GM12801 (cell line): ENCODE results near the gene OR2W1.

Experiments
- TF ChIP-seq, protein P1 (sequence below): IDR thresholded peaks from one replicate; pipeline ENCODE4 v1.5.1; 2011; ENCODE audit warnings: control low read depth; ENCODE audit not compliant: insufficient read length; ENCODE audit errors: extremely low read depth

Gene OR2W1, protein sequence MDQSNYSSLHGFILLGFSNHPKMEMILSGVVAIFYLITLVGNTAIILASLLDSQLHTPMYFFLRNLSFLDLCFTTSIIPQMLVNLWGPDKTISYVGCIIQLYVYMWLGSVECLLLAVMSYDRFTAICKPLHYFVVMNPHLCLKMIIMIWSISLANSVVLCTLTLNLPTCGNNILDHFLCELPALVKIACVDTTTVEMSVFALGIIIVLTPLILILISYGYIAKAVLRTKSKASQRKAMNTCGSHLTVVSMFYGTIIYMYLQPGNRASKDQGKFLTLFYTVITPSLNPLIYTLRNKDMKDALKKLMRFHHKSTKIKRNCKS

DNA sequence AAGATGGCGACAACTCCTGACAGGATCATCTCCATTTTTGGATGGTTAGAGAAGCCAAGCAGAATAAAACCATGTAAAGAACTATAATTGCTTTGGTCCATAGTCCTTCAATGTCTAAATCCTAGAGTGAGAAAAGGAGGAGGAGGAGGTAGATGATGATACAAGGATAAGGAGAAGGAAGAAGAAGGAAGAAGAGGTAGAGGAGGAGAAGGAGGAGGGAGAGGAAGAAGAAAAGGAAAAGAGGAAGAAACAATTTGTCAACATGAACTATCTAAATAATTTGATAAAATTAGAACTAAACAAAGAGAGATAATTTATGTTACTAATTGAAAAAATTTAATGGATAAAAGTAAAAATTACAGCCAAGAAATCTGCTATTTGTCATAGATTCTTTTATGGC is at the start of gene OR2W1:
Gene OR2W1 (minus strand): TSS at position 101 of the 400 bp plus-strand sequence. CDS start 0 bp downstream, at position 101.
- TF ChIP-seq, protein P1, sequence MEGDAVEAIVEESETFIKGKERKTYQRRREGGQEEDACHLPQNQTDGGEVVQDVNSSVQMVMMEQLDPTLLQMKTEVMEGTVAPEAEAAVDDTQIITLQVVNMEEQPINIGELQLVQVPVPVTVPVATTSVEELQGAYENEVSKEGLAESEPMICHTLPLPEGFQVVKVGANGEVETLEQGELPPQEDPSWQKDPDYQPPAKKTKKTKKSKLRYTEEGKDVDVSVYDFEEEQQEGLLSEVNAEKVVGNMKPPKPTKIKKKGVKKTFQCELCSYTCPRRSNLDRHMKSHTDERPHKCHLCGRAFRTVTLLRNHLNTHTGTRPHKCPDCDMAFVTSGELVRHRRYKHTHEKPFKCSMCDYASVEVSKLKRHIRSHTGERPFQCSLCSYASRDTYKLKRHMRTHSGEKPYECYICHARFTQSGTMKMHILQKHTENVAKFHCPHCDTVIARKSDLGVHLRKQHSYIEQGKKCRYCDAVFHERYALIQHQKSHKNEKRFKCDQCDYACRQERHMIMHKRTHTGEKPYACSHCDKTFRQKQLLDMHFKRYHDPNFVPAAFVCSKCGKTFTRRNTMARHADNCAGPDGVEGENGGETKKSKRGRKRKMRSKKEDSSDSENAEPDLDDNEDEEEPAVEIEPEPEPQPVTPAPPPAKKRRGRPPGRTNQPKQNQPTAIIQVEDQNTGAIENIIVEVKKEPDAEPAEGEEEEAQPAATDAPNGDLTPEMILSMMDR, result no peak

DNA sequence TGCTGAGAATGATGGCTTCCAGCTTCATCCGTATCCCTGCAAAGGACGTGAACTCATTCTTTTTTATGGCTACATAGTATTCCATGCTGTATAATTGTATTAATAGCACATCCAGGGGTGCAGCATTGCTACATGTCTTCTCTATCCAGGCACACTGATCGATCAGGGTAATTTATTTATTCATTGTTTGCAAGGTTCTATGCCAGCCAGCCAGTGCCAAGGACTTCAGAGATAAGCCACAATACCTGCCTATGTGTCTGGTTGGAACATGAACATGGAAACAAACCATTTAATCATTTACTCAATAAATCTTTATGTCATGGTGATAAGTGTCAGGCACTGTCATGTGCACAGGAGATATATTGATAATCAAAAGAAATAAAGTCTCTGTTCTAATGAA is 48.0 kb upstream of the OR2W1 start:
- TF ChIP-seq, protein P1, result no peak

DNA sequence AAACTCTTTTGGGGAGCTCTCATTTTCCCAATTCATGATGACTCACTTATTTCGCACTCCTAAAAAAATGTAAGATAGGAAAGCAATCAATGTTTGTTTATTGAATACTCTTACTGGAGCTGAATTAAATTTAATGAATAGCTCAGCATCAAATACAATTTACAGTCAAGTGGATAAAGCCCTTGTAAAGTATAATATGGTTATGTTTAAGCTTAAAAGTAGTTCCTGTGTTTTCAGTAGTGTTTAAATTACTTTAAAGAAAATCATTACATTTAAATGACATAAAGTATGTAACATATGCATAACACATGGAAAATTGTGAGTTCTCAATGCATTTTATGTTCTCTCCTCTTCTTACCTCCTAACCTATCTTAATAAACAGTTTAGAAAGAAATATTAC is 42.2 kb upstream of the OR2W1 start, which contains the start of gene OR2B3:
Gene OR2B3 (minus strand): TSS at position 101 of the 400 bp plus-strand sequence. CDS start 65 bp downstream, at position 36.
- TF ChIP-seq, protein P1, result no peak

DNA sequence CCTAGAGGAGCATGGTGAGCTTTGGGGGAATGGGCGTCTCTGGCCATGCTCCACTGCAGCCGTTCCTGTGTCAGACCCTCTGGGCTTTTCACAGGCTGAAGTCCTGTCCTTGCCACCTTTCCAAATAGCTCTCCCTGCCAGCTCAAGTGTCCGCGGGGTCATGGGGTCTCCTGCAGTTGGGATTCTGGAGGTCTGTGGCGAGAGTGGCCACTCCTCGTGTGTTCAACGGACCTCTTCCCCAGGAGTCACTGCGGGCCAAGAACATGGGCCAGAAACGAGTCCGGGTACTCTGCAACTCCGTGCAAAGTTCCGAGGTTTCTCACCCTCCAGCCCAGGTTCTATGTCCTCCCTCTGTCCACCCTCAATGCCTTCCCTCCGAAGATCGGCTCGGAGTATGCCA is 37.5 kb upstream of the OR2W1 start:
- TF ChIP-seq, protein P1, result no peak

DNA sequence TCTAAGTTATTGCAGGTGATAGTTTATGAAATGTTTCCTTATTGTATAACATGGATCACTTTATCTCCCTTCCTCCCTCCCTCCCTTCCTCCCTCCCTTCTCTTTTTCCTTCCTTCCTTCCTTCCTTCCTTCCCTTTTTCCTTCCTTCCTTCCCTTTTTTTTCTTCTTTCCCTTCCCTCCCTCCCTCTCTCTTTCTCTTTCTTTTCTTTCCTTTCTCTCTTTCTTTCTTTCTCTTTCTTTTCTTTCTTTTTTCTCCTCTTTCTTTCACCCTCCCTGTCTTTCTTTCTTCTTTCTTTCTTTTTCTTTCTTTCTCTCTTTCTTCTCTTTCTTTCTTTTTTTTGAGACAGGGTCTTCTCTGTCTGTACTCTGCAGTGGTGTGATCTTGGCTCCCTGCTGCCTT is 36.3 kb upstream of the OR2W1 start:
- TF ChIP-seq, protein P1, result no peak

DNA sequence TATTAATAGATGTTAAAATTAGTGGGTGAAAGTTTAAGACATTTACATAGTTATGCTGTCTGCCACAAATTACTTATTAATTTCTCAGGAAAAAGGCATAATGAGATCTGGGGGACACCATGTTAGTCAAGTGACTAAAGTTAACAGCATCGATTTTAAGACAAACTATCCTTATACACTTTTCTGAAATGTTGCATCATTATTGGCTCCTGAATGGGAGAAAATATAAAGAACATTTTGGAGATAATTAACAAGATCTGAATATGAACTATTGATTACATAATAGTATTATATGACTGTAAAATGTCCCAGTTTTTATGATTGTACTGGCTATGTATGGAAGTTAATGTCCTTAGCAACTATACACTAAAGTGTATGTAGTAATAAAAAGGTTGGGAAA is 34.2 kb upstream of the OR2W1 start:
- TF ChIP-seq, protein P1, result no peak

DNA sequence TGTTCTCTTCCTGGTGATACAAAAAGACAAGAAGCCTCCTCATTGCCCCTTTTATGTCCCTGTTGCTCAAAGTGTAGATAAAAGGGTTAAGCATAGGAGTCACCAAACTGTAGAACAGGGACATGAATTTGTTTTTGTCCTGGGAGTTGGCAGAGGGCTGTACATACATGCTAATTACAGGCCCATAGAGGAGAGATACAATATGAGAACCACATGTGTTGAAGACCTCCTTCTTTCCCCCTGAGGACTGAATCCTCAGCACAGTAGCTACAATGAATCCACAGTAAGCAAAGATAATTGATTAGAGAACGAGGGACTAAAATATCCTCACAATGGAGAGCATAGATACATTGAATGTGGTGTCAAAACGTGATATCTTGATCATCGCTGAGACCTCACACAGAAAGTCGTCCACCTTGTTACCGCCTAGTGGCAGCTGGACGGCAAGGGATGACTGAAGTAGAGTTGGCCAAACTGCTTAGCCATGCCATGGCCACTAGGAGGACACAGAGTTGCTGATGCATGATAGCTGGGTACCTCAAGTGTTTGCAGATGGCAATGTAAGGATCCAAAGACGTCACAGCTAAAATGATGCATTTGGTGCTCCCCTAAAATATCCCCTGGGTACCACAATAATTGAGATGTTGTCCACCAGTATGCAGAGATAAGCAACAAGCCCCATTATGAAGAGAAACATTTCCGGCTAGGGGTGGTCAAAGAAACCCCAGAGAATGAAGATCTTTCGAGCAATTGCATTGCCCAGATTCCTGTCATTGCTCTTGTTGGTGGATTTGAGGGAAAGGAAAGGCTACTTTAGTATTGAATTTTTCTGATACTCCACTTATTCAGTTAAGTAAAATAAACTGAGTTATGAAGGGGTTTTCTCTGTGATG is 27.1 kb upstream of the OR2W1 start:
- TF ChIP-seq, protein P1, result no peak
